Measurements from ENCODE around the gene FAXDC2.

DNA sequence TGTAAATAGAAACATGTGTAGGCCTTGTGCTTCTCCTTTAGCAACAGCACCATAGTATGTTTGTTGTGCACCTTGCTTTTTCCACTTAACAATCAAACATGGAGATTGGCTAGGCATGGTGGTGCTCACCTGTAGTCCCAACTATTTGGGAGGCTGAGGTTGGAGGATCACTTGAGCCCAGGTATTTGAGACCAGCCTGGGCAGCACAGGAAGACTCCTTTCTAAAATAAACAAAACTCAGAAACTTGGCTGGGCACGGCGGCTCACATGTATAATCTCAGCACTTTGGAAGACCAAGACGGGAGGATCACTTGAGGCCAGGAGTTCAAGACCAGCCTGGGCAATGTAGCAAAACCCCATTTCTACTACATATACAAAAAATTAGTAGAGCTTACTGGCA, 948 bp upstream of the FAXDC2 start:
- TF ChIP-seq KLF1 (tag; IDR thresholded peaks at IDR 0.05) (no peak), ETS2 (tag; IDR thresholded peaks at IDR 0.05; ENCODE audit: borderline replicate concordance, poor library complexity, severe bottlenecking) (no peak), ZFP30 (CRISPR knock-in tag; IDR thresholded peaks at IDR 0.05; ENCODE audit: borderline replicate concordance) (no peak), JUN (IDR thresholded peaks at IDR 0.05; ENCODE audit: borderline replicate concordance, low read depth, low read length) (no peak), JUN (CRISPR knock-in tag; IDR thresholded peaks at IDR 0.05; ENCODE audit: borderline replicate concordance) (no peak), TCF7 (IDR thresholded peaks at IDR 0.05; ENCODE audit: borderline replicate concordance) (no peak), TAF9B (IDR thresholded peaks at IDR 0.05; ENCODE audit: partially characterized antibody) (no peak), POLR2AphosphoS5 (IDR thresholded peaks at IDR 0.05; ENCODE audit: control insufficient read depth, insufficient read depth, low read depth, low read length) (no peak), SMARCA5 (IDR thresholded peaks at IDR 0.05) (no peak), ZNF354B (CRISPR knock-in tag; IDR thresholded peaks at IDR 0.05) (no peak)
- TF ChIP-seq, protein P1, sequence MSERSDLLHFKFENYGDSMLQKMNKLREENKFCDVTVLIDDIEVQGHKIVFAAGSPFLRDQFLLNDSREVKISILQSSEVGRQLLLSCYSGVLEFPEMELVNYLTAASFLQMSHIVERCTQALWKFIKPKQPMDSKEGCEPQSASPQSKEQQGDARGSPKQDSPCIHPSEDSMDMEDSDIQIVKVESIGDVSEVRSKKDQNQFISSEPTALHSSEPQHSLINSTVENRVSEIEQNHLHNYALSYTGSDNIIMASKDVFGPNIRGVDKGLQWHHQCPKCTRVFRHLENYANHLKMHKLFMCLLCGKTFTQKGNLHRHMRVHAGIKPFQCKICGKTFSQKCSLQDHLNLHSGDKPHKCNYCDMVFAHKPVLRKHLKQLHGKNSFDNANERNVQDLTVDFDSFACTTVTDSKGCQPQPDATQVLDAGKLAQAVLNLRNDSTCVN (CRISPR knock-in tag; IDR thresholded peaks at IDR 0.05), result no peak
- TF ChIP-seq, protein P2, sequence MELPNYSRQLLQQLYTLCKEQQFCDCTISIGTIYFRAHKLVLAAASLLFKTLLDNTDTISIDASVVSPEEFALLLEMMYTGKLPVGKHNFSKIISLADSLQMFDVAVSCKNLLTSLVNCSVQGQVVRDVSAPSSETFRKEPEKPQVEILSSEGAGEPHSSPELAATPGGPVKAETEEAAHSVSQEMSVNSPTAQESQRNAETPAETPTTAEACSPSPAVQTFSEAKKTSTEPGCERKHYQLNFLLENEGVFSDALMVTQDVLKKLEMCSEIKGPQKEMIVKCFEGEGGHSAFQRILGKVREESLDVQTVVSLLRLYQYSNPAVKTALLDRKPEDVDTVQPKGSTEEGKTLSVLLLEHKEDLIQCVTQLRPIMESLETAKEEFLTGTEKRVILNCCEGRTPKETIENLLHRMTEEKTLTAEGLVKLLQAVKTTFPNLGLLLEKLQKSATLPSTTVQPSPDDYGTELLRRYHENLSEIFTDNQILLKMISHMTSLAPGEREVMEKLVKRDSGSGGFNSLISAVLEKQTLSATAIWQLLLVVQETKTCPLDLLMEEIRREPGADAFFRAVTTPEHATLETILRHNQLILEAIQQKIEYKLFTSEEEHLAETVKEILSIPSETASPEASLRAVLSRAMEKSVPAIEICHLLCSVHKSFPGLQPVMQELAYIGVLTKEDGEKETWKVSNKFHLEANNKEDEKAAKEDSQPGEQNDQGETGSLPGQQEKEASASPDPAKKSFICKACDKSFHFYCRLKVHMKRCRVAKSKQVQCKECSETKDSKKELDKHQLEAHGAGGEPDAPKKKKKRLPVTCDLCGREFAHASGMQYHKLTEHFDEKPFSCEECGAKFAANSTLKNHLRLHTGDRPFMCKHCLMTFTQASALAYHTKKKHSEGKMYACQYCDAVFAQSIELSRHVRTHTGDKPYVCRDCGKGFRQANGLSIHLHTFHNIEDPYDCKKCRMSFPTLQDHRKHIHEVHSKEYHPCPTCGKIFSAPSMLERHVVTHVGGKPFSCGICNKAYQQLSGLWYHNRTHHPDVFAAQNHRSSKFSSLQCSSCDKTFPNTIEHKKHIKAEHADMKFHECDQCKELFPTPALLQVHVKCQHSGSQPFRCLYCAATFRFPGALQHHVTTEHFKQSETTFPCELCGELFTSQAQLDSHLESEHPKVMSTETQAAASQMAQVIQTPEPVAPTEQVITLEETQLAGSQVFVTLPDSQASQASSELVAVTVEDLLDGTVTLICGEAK (IDR thresholded peaks at IDR 0.05), result no peak
- TF ChIP-seq, protein P2 (CRISPR knock-in tag; IDR thresholded peaks at IDR 0.05), result no peak
- TF ChIP-seq, protein P3, sequence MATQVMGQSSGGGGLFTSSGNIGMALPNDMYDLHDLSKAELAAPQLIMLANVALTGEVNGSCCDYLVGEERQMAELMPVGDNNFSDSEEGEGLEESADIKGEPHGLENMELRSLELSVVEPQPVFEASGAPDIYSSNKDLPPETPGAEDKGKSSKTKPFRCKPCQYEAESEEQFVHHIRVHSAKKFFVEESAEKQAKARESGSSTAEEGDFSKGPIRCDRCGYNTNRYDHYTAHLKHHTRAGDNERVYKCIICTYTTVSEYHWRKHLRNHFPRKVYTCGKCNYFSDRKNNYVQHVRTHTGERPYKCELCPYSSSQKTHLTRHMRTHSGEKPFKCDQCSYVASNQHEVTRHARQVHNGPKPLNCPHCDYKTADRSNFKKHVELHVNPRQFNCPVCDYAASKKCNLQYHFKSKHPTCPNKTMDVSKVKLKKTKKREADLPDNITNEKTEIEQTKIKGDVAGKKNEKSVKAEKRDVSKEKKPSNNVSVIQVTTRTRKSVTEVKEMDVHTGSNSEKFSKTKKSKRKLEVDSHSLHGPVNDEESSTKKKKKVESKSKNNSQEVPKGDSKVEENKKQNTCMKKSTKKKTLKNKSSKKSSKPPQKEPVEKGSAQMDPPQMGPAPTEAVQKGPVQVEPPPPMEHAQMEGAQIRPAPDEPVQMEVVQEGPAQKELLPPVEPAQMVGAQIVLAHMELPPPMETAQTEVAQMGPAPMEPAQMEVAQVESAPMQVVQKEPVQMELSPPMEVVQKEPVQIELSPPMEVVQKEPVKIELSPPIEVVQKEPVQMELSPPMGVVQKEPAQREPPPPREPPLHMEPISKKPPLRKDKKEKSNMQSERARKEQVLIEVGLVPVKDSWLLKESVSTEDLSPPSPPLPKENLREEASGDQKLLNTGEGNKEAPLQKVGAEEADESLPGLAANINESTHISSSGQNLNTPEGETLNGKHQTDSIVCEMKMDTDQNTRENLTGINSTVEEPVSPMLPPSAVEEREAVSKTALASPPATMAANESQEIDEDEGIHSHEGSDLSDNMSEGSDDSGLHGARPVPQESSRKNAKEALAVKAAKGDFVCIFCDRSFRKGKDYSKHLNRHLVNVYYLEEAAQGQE (IDR thresholded peaks at IDR 0.05; ENCODE audit: borderline replicate concordance), result no peak
- TF ChIP-seq, protein P3 (CRISPR knock-in tag; IDR thresholded peaks at IDR 0.05; ENCODE audit: low read depth), result no peak
- TF ChIP-seq, protein P4, sequence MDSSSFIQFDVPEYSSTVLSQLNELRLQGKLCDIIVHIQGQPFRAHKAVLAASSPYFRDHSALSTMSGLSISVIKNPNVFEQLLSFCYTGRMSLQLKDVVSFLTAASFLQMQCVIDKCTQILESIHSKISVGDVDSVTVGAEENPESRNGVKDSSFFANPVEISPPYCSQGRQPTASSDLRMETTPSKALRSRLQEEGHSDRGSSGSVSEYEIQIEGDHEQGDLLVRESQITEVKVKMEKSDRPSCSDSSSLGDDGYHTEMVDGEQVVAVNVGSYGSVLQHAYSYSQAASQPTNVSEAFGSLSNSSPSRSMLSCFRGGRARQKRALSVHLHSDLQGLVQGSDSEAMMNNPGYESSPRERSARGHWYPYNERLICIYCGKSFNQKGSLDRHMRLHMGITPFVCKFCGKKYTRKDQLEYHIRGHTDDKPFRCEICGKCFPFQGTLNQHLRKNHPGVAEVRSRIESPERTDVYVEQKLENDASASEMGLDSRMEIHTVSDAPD (CRISPR knock-in tag; IDR thresholded peaks at IDR 0.05), result no peak

Measured in K562 (cell line).